Esophagus muscularis mucosa (tissue), 4 donors: ENCODE measurements around the gene ENOX1. TPM values are rescaled to one million over a fixed set of nuclear protein-coding genes. Genes with fewer than 3 reads are reported as not detected.
A peak's percentile ranks its signal among the peaks of the same experiment; 100 is the strongest.
"Not testable (repeated sequence)": the region's sequence is repeated elsewhere in the genome, so short reads cannot be mapped to it uniquely, and the experiment has no call there.

ENCODE experiments used
- DNase-seq: peaks from one replicate; pipeline ENCODE4 v3.0.0-alpha.2; 2017; ENCODE audit errors: extremely low spot score
- H3K27ac ChIP-seq, 4 donors: fragments of 200-600 bp; sonication (generic); replicated peaks in 1 of 4; 1 replicate in 3 of 4; 2 replicates in 1 of 4; pipeline ENCODE4 v1.5.1; 2016 to 2019; ENCODE audit warnings: mild to moderate bottlenecking in 1 of 4
- H3K27me3 ChIP-seq, 4 donors: fragments of 200-600 bp; sonication (generic); one replicate each; pipeline versions ENCODE4 v1.5.1 to v1.6.0; 2016 to 2019
- H3K36me3 ChIP-seq, 4 donors: fragments of 200-600 bp; sonication (generic); one replicate each; pipeline ENCODE4 v1.5.1; 2016 to 2019
- H3K4me1 ChIP-seq, 4 donors: fragments of 200-600 bp; sonication (generic); one replicate each; pipeline ENCODE4 v1.5.1; 2016 to 2019
- H3K4me3 ChIP-seq, 4 donors: fragments of 200-600 bp; sonication (generic); 1 replicate in 2 of 4; 2 replicates in 2 of 4; pipeline ENCODE4 v1.5.1; 2016 to 2019; ENCODE audit warnings: mild to moderate bottlenecking in 4 of 4, moderate library complexity in 1 of 4
- H3K9me3 ChIP-seq, 4 donors: fragments of 200-600 bp; sonication (generic); 1 replicate in 3 of 4; 2 replicates in 1 of 4; pipeline ENCODE4 v1.5.1; 2016 to 2019
- CTCF ChIP-seq, 3 experiments: fragments of 200-600 bp in 2 of 3; fragments of 450-650 bp in 1 of 3; sonication (generic) in 2 of 3; IDR thresholded peaks; one replicate each; pipeline ENCODE4 v1.5.1; 2017 to 2019; ENCODE audit warnings: antibody characterized with exemption in 3 of 3, mild to moderate bottlenecking in 2 of 3, moderate library complexity in 1 of 3
- EP300 ChIP-seq: sonication (generic); formaldehyde crosslinking; IDR thresholded peaks from one replicate; pipeline ENCODE4 v1.6.1; 2017; ENCODE audit warnings: antibody characterized with exemption
- POLR2A ChIP-seq: fragments of 450-650 bp; IDR thresholded peaks from one replicate; pipeline ENCODE4 v1.6.1; 2017; ENCODE audit warnings: antibody characterized with exemption, moderate library complexity, mild to moderate bottlenecking, low read depth
- POLR2AphosphoS5 ChIP-seq, 2 donors: sonication (generic); formaldehyde crosslinking; IDR thresholded peaks; one replicate each; pipeline ENCODE4 v1.6.1; 2017; ENCODE audit warnings: antibody characterized with exemption in 2 of 2
- WGBS: methylation state at CpG from one replicate; pipeline ENCODE4 v1.1.5; 2018; 5-methylcytosine and 5-hydroxymethylcytosine counted together
- intact Hi-C: fragments of 100-400 bp; cut with DNase I; formaldehyde crosslinking; loops from one replicate; pipeline ENCODE4 v1.15.1; 2023
- total RNA-seq, 4 donors: library from RNA; depleted of rRNA; stranded (reverse); fragments of >200 nt; gene quantifications; one replicate each; pipeline versions ENCODE4 v1.1.0 to v1.2.1, GENCODE V29; 2016

The ENOX1 gene
- total RNA-seq, 4 donors from 2014 or later, result 9.3 to 14.1 (median 12.4) TPM

- H3K4me3 ChIP-seq, result no peak overlapping the region
- no peaks in the 10 kb centered on the region for H3K9me3 ChIP-seq
- no peak for DNase-seq
- H3K4me1 ChIP-seq, result peaks cover 7 to 15% (median 11%) of the 10 kb centered on the region in 4 donors
- no peak for TF ChIP-seq EP300
- TF ChIP-seq POLR2AphosphoS5 (IDR thresholded peaks at IDR 0.05), result no peak
- TF ChIP-seq CTCF (IDR thresholded peaks at IDR 0.05), result no peak
- TF ChIP-seq POLR2A, result no peak
- intact Hi-C loops, result no loop called here
- H3K36me3 ChIP-seq, result peaks cover 0 to 9% (median 4%) of the 10 kb centered on the region in 4 donors
- H3K27ac ChIP-seq, result no peak overlapping the region
- H3K27me3 ChIP-seq, result no peaks in the 10 kb centered on the region
- 92% methylated on average over 4 of the region's 4 CpGs for WGBS
Observed at GRCh38 chr13:43353631-43354030, 433.1 kb downstream of the ENOX1 start.

GRCh38 chr13:43351612-43352011 is 435.2 kb downstream of the ENOX1 start:
- 92% methylated on average over 1 of the region's 3 CpGs for WGBS
- DNase-seq, intact Hi-C loops, H3K9me3 ChIP-seq, H3K27me3 ChIP-seq, H3K27ac ChIP-seq, H3K4me1 ChIP-seq, H3K36me3 ChIP-seq, H3K4me3 ChIP-seq: not testable (repeated sequence)

GRCh38 chr13:43348397-43348796 is 438.4 kb downstream of the ENOX1 start:
- intact Hi-C loops, result no loop called here

GRCh38 chr13:43347877-43348276 is 438.9 kb downstream of the ENOX1 start:
- 85% methylated on average over 10 of the region's 10 CpGs for WGBS
- Histone ChIP-seq H3K36me3 (peaks cover 0 to 5% (median 0%) of the 10 kb centered on the region in 4 donors), H3K4me3 (no peak overlapping the region), H3K27ac (no peak overlapping the region), H3K27me3 (no peaks in the 10 kb centered on the region), H3K9me3 (no peaks in the 10 kb centered on the region), H3K4me1 (no peaks in the 10 kb centered on the region)
- intact Hi-C loops, result no loop called here
- peak; percentile 8 for DNase-seq
- no peak for TF ChIP-seq EP300

More at GRCh38 chr13:43348397-43348796, 438.4 kb downstream of the ENOX1 start:
- H3K9me3 ChIP-seq, result no peaks in the 10 kb centered on the region
- H3K4me1 ChIP-seq, result no peaks in the 10 kb centered on the region
- no peak for TF ChIP-seq EP300
- no peak for TF ChIP-seq CTCF (IDR thresholded peaks at IDR 0.05)
- no peak for TF ChIP-seq POLR2A
- TF ChIP-seq POLR2AphosphoS5 (IDR thresholded peaks at IDR 0.05), result no peak
- 78% methylated on average over 4 of the region's 4 CpGs for WGBS
- no peak overlapping the region for H3K27ac ChIP-seq
- peaks cover 0 to 5% (median 0%) of the 10 kb centered on the region in 4 donors for H3K36me3 ChIP-seq
- DNase-seq, result no peak
- no peak overlapping the region for H3K4me3 ChIP-seq
- H3K27me3 ChIP-seq, result no peaks in the 10 kb centered on the region

GRCh38 chr13:43346427-43346826 is 440.3 kb downstream of the ENOX1 start:
- no peaks in the 10 kb centered on the region for H3K9me3 ChIP-seq
- no peaks in the 10 kb centered on the region for H3K27me3 ChIP-seq
- TF ChIP-seq EP300 (no peak), POLR2AphosphoS5 (IDR thresholded peaks at IDR 0.05) (no peak), POLR2A (no peak), CTCF (IDR thresholded peaks at IDR 0.05) (no peak)
- H3K4me3 ChIP-seq, result no peak overlapping the region
- WGBS, result 95% methylated on average over 4 of the region's 4 CpGs
- intact Hi-C loops, result no loop called here
- H3K4me1 ChIP-seq, result no peaks in the 10 kb centered on the region
- H3K36me3 ChIP-seq, result peaks cover 0 to 5% (median 0%) of the 10 kb centered on the region in 4 donors
- no peak overlapping the region for H3K27ac ChIP-seq
- no peak for DNase-seq

GRCh38 chr13:43343645-43344044 is 443.1 kb downstream of the ENOX1 start:
- intact Hi-C loops, result no loop called here

More at GRCh38 chr13:43343645-43344044, 443.1 kb downstream of the ENOX1 start:
- no peaks in the 10 kb centered on the region for H3K27me3 ChIP-seq
- H3K4me1 ChIP-seq, result peaks cover 3 to 18% (median 15%) of the 10 kb centered on the region in 4 donors
- no peaks in the 10 kb centered on the region for H3K9me3 ChIP-seq
- DNase-seq, result no peak
- peaks cover 0 to 5% (median 0%) of the 10 kb centered on the region in 4 donors for H3K36me3 ChIP-seq
- WGBS, result 91% methylated on average over 2 of the region's 2 CpGs
- H3K27ac ChIP-seq, result no peak overlapping the region
- H3K4me3 ChIP-seq, result no peak overlapping the region
- TF ChIP-seq POLR2A (no peak), POLR2AphosphoS5 (IDR thresholded peaks at IDR 0.05) (no peak), EP300 (no peak), CTCF (IDR thresholded peaks at IDR 0.05) (no peak)
